MM.1S (cell line): ENCODE data around the gene ATP10B.
"Not testable (repeated sequence)": the region's sequence is repeated elsewhere in the genome, so short reads cannot be mapped to it uniquely, and the experiment has no call there.

Source experiments
- DNase-seq: peaks from one replicate; pipeline ENCODE4 v3.0.0-alpha.2; 2015
- H2AFZ ChIP-seq: fragments of 300-600 bp; sonication (generic); 2 replicates; pipeline ENCODE4 v1.6.0; 2016; ENCODE audit warnings: antibody characterized with exemption, low read length
- H3F3A ChIP-seq: fragments of 300-600 bp; sonication (generic); 2 replicates; pipeline ENCODE4 v1.6.1; 2016; ENCODE audit warnings: mild to moderate bottlenecking, antibody characterized with exemption, low read length, moderate library complexity, mixed read lengths; ENCODE audit not compliant: insufficient read depth
- H3K27ac ChIP-seq: fragments of 300-600 bp; sonication (generic); 2 replicates; pipeline ENCODE4 v1.5.1; 2016; ENCODE audit warnings: mild to moderate bottlenecking, low read length
- H3K27me3 ChIP-seq: fragments of 300-600 bp; sonication (generic); replicated peaks from 2 replicates; pipeline ENCODE4 v1.6.0; 2016; ENCODE audit warnings: low read length; ENCODE audit not compliant: insufficient read depth
- H3K36me3 ChIP-seq: fragments of 300-600 bp; sonication (generic); replicated peaks from 2 replicates; pipeline ENCODE4 v1.6.1; 2016; ENCODE audit warnings: mild to moderate bottlenecking, low read length, mixed read lengths; ENCODE audit not compliant: insufficient read depth
- H3K4me1 ChIP-seq: fragments of 300-600 bp; sonication (generic); 2 replicates; pipeline ENCODE4 v1.6.1; 2016; ENCODE audit warnings: low read length, mixed read lengths
- H3K4me2 ChIP-seq: fragments of 300-600 bp; sonication (generic); 2 replicates; pipeline ENCODE4 v1.6.0; 2016; ENCODE audit warnings: low read depth, low read length
- H3K4me3 ChIP-seq: fragments of 300-600 bp; sonication (generic); 2 replicates; pipeline ENCODE4 v1.5.1; 2016; ENCODE audit warnings: low read length, mixed read lengths
- H3K79me2 ChIP-seq: fragments of 300-600 bp; sonication (generic); 2 replicates; pipeline ENCODE4 v1.6.1; 2016; ENCODE audit warnings: mixed run types, low read length, mixed read lengths
- H3K9ac ChIP-seq: fragments of 300-600 bp; sonication (generic); 2 replicates; pipeline ENCODE4 v1.6.1; 2016; ENCODE audit warnings: low read length, mixed read lengths
- H3K9me2 ChIP-seq: fragments of 300-600 bp; sonication (generic); replicated peaks from 2 replicates; pipeline ENCODE4 v1.6.1; 2016; ENCODE audit warnings: mild to moderate bottlenecking, low read length, mixed read lengths; ENCODE audit not compliant: insufficient read depth
- H3K9me3 ChIP-seq: fragments of 300-600 bp; sonication (generic); replicated peaks from 2 replicates; pipeline ENCODE4 v1.6.1; 2016; ENCODE audit warnings: mild to moderate bottlenecking, low read length, mixed read lengths; ENCODE audit not compliant: insufficient read depth
- H4K20me1 ChIP-seq: fragments of 300-600 bp; sonication (generic); 2 replicates; pipeline ENCODE4 v1.6.1; 2016; ENCODE audit warnings: mild to moderate bottlenecking, low read length, moderate library complexity, mixed read lengths; ENCODE audit not compliant: insufficient read depth
- EZH2 ChIP-seq: fragments of 300-600 bp; sonication (generic); optimal IDR thresholded peaks from 2 replicates; pipeline ENCODE3; 2017; ENCODE audit warnings: low read depth, mild to moderate bottlenecking, antibody characterized with exemption, low read length, mixed read lengths
- EZH2phosphoT487 ChIP-seq: fragments of 300-600 bp; sonication (generic); IDR thresholded peaks from 2 replicates; pipeline ENCODE4 v1.6.1; 2018; ENCODE audit warnings: antibody characterized with exemption, low read length
- TF ChIP-seq, protein P1 (sequence below): fragments of 300-600 bp; sonication (generic); IDR thresholded peaks from 2 replicates; pipeline ENCODE4 v1.5.1; 2016; ENCODE audit warnings: antibody characterized with exemption, low read length, mixed read lengths

Gene ATP10B

DNA sequence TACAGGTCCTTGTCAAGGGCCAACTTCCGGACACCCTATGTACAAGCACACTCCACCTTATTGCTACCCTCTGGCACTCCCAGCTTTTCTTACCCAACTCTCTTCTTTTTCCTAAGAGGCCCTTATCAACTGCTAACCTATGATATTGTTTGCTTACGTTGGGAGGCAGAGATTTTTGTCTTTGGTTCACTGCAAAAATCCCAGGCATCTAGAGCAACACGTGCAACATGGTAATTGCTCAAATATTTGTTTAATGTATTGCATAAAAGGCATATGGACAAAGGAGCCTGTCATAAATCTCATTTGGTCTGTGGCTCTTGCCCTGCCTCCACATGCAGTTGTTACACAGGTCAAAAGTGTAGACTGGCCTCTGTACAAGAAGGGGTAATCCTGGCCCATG lies 35.8 kb upstream of the ATP10B start:
- TF ChIP-seq EZH2phosphoT487: no peak
- Histone ChIP-seq H3K36me3 (no peaks in the 10 kb centered on the region), H3K9me2 (no peaks in the 10 kb centered on the region), H3K27ac (no peak overlapping the region), H3K9ac (no peak overlapping the region), H4K20me1 (no peaks in the 10 kb centered on the region), H3K4me1 (no peaks in the 10 kb centered on the region), H2AFZ (no peak overlapping the region), H3K4me3 (no peak overlapping the region), H3F3A (no peaks in the 10 kb centered on the region), H3K27me3 (no peaks in the 10 kb centered on the region), H3K79me2 (no peaks in the 10 kb centered on the region), H3K4me2 (no peak overlapping the region), H3K9me3 (no peaks in the 10 kb centered on the region)
- no peak for DNase-seq

DNA sequence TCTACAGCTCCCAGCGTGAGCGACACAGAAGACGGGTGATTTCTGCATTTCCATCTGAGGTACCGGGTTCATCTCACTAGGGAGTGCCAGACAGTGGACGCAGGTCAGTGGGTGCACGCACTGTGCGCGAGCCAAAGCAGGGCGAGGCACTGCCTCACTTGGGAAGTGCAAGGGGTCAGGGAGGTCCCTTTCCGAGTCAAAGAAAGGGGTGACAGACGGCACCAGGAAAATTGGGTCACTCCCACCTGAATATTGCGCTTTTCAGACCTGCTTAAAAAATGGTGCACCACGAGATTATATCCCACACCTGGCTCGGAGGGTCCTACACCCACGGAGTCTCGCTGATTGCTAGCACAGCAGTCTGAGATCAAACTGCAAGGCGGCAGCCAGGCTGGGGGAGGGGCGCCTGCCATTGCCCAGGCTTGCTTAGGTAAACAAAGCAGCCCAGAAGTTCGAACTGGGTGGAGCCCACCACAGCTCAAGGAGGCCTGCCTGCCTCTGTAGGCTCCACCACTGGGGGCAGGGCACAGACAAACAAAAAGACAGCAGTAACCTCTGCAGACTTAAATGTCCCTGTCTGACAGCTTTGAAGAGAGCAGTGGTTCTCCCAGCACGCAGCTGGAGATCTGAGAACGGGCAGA lies 21.7 kb upstream of the ATP10B start:
- not testable (repeated sequence) for DNase-seq, H3K79me2 ChIP-seq, H3K27me3 ChIP-seq, H3K4me3 ChIP-seq, H4K20me1 ChIP-seq, H3K36me3 ChIP-seq, H2AFZ ChIP-seq, H3K27ac ChIP-seq, H3K4me1 ChIP-seq, H3K9me3 ChIP-seq, H3F3A ChIP-seq, H3K9ac ChIP-seq, H3K4me2 ChIP-seq, H3K9me2 ChIP-seq

DNA sequence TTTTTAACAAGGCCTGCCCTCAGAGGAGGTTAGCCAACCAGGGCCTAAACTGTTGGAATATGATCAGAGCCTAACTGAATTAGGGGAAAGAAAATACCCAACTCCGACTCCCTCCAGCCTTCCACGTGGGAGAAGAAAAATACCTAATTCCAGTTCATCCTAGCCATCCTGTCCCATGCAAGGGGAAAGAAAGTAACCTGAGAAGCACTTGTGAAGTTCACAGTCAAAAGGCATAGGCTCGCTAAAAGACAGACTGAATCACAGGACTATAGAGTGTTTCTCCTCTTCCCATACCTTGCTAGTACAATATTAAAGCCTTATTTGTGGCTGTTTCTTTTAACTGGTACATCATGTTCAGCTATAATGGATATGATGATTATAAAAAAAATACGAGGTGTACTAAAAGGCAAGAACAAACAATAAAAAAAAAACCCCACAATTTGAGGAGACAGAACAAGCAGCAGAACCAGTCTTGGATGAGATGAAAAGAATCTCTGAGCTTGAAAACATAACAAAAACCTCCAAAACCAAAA lies 18.0 kb upstream of the ATP10B start:
- H3K4me1 ChIP-seq: no peaks in the 10 kb centered on the region
- no peaks in the 10 kb centered on the region for H3K9me2 ChIP-seq
- no peak overlapping the region for H3K4me3 ChIP-seq
- H3K27me3 ChIP-seq: no peaks in the 10 kb centered on the region
- H3K9me3 ChIP-seq: no peaks in the 10 kb centered on the region
- no peak overlapping the region for H3K4me2 ChIP-seq
- no peaks in the 10 kb centered on the region for H3K79me2 ChIP-seq
- no peak overlapping the region for H3K27ac ChIP-seq
- DNase-seq: no peak
- H3F3A ChIP-seq: no peaks in the 10 kb centered on the region
- no peaks in the 10 kb centered on the region for H3K36me3 ChIP-seq
- H4K20me1 ChIP-seq: no peaks in the 10 kb centered on the region
- no peak overlapping the region for H3K9ac ChIP-seq
- H2AFZ ChIP-seq: no peak overlapping the region
- TF ChIP-seq, protein P1, sequence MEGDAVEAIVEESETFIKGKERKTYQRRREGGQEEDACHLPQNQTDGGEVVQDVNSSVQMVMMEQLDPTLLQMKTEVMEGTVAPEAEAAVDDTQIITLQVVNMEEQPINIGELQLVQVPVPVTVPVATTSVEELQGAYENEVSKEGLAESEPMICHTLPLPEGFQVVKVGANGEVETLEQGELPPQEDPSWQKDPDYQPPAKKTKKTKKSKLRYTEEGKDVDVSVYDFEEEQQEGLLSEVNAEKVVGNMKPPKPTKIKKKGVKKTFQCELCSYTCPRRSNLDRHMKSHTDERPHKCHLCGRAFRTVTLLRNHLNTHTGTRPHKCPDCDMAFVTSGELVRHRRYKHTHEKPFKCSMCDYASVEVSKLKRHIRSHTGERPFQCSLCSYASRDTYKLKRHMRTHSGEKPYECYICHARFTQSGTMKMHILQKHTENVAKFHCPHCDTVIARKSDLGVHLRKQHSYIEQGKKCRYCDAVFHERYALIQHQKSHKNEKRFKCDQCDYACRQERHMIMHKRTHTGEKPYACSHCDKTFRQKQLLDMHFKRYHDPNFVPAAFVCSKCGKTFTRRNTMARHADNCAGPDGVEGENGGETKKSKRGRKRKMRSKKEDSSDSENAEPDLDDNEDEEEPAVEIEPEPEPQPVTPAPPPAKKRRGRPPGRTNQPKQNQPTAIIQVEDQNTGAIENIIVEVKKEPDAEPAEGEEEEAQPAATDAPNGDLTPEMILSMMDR: no peak
- no peak for TF ChIP-seq EZH2
- TF ChIP-seq EZH2phosphoT487: no peak

DNA sequence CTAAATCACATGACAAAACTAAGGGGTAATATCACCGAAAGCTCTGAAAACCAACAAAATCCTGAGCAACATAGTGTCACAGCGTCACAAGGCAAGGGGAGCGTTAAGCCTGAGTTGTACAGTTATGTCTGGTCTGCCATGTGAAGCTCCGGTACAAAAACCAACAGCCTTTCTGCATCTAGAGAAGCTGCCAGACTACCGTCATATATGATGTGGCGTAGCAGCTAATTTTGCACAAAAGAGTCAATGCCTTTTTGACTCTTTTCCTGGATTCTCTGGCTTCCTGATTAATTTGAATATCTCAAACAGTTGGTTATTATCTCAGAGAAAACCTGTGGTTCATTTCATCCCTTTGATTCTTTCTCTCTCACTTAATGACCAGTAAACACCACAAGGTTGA lies 16.0 kb upstream of the ATP10B start:
- Histone ChIP-seq H3K9me2 (no peaks in the 10 kb centered on the region), H2AFZ (no peak overlapping the region), H3K79me2 (no peaks in the 10 kb centered on the region), H3K9ac (no peak overlapping the region), H3K36me3 (no peaks in the 10 kb centered on the region), H3K27me3 (no peaks in the 10 kb centered on the region), H4K20me1 (no peaks in the 10 kb centered on the region), H3K4me3 (no peak overlapping the region), H3K4me1 (no peaks in the 10 kb centered on the region), H3K4me2 (no peak overlapping the region), H3F3A (no peaks in the 10 kb centered on the region), H3K27ac (no peak overlapping the region), H3K9me3 (no peaks in the 10 kb centered on the region)
- DNase-seq: no peak
- no peak for TF ChIP-seq EZH2phosphoT487
- TF ChIP-seq, protein P1: no peak
- TF ChIP-seq EZH2: no peak
